ENCODE measurements around the gene DCAF6.

Gene DCAF6

GRCh38 chr1:167934426-167935215 is 1.9 kb upstream of the DCAF6 start:
- Mint-ChIP-seq H3K4me1 (ENCODE audit: low read depth) (peaks cover 48% of the 10 kb centered on the region), H3K9me3 (no peaks in the 10 kb centered on the region), H3K27me3 (no peaks in the 10 kb centered on the region), H3K4me3 (peak overlapping the region; percentile 90), H3K27ac (peak overlapping the region; percentile 100), H3K36me3 (ENCODE audit: low read depth) (peaks cover 21% of the 10 kb centered on the region)
- no peak for DNase-seq

- Mint-ChIP-seq H3K27ac (peak overlapping the region; percentile 100), H3K4me1 (ENCODE audit: low read depth) (peaks cover 40% of the 10 kb centered on the region), H3K9me3 (no peaks in the 10 kb centered on the region), H3K27me3 (no peaks in the 10 kb centered on the region), H3K4me3 (peak overlapping the region; percentile 90), H3K36me3 (ENCODE audit: low read depth) (peaks cover 21% of the 10 kb centered on the region)
- DNase-seq: peak; percentile 60
These were observed 1.0 kb upstream of the DCAF6 start for GRCh38 chr1:167935216-167936067.

- peak; percentile 68 for DNase-seq
- H3K4me3 Mint-ChIP-seq: peak within 1 kb of the TSS; percentile 90
- no peaks in the 10 kb centered on the region for H3K9me3 Mint-ChIP-seq
- peaks cover 48% of the 10 kb centered on the region for H3K4me1 Mint-ChIP-seq (ENCODE audit: low read depth)
- H3K27ac Mint-ChIP-seq: peak within 1 kb of the TSS; percentile 100
- no peaks in the 10 kb centered on the region for H3K27me3 Mint-ChIP-seq
- H3K36me3 Mint-ChIP-seq (ENCODE audit: low read depth): peaks cover 23% of the 10 kb centered on the region
These were observed 636 bp downstream of the DCAF6 start, which contains the start of gene MPC2 for GRCh38 chr1:167936930-167937708. TSS of gene MPC2 (minus strand) at chr1:167937072. CDS start at chr1:167935841, 1,231 bp downstream.

- Mint-ChIP-seq H3K4me1 (ENCODE audit: low read depth) (peaks cover 46% of the 10 kb centered on the region), H3K27ac (peak overlapping the region; percentile 100), H3K27me3 (no peaks in the 10 kb centered on the region), H3K9me3 (no peaks in the 10 kb centered on the region), H3K36me3 (ENCODE audit: low read depth) (peaks cover 26% of the 10 kb centered on the region), H3K4me3 (peak overlapping the region; percentile 90)
- DNase-seq: no peak
These were observed 1.2 kb downstream of the DCAF6 start for GRCh38 chr1:167937709-167938010.

- Mint-ChIP-seq H3K4me3 (peak overlapping the region; percentile 90), H3K27me3 (no peaks in the 10 kb centered on the region), H3K27ac (peak overlapping the region; percentile 72), H3K9me3 (no peaks in the 10 kb centered on the region), H3K36me3 (ENCODE audit: low read depth) (peaks cover 26% of the 10 kb centered on the region), H3K4me1 (ENCODE audit: low read depth) (peaks cover 43% of the 10 kb centered on the region)
- no peak for DNase-seq
These were observed 1.7 kb downstream of the DCAF6 start for GRCh38 chr1:167938080-167938636.

GRCh38 chr1:167940264-167940663 is 3.8 kb downstream of the DCAF6 start:
- Mint-ChIP-seq H3K36me3 (ENCODE audit: low read depth) (peaks cover 29% of the 10 kb centered on the region), H3K9me3 (peaks cover 3% of the 10 kb centered on the region), H3K4me1 (ENCODE audit: low read depth) (peaks cover 33% of the 10 kb centered on the region), H3K27me3 (no peaks in the 10 kb centered on the region), H3K4me3 (no peak overlapping the region), H3K27ac (no peak overlapping the region)
- DNase-seq: no peak

GRCh38 chr1:167943541-167943940 is 7.1 kb downstream of the DCAF6 start:
- Mint-ChIP-seq H3K27ac (no peak overlapping the region), H3K27me3 (no peaks in the 10 kb centered on the region), H3K4me3 (no peak overlapping the region), H3K9me3 (peaks cover 3% of the 10 kb centered on the region), H3K36me3 (ENCODE audit: low read depth) (peaks cover 14% of the 10 kb centered on the region), H3K4me1 (ENCODE audit: low read depth) (peaks cover 44% of the 10 kb centered on the region)
- DNase-seq: no peak

GRCh38 chr1:167947733-167948132 is 11.2 kb downstream of the DCAF6 start:
- Mint-ChIP-seq H3K27me3 (no peaks in the 10 kb centered on the region), H3K4me1 (ENCODE audit: low read depth) (peaks cover 42% of the 10 kb centered on the region), H3K9me3 (peaks cover 3% of the 10 kb centered on the region), H3K27ac (no peak overlapping the region), H3K4me3 (no peak overlapping the region), H3K36me3 (ENCODE audit: low read depth) (peaks cover 26% of the 10 kb centered on the region)
- DNase-seq: no peak

GRCh38 chr1:167949785-167950184 is 13.3 kb downstream of the DCAF6 start:
- H3K4me3 Mint-ChIP-seq: no peak overlapping the region
- DNase-seq: no peak
- no peaks in the 10 kb centered on the region for H3K27me3 Mint-ChIP-seq
- no peak overlapping the region for H3K27ac Mint-ChIP-seq
- peaks cover 36% of the 10 kb centered on the region for H3K4me1 Mint-ChIP-seq (ENCODE audit: low read depth)
- H3K36me3 Mint-ChIP-seq (ENCODE audit: low read depth): peaks cover 34% of the 10 kb centered on the region
- no peaks in the 10 kb centered on the region for H3K9me3 Mint-ChIP-seq

- Mint-ChIP-seq H3K27ac (no peak overlapping the region), H3K4me1 (ENCODE audit: low read depth) (peaks cover 31% of the 10 kb centered on the region), H3K4me3 (no peak overlapping the region), H3K27me3 (no peaks in the 10 kb centered on the region), H3K9me3 (no peaks in the 10 kb centered on the region), H3K36me3 (ENCODE audit: low read depth) (peaks cover 42% of the 10 kb centered on the region)
- DNase-seq: no peak
These were observed 14.1 kb downstream of the DCAF6 start for GRCh38 chr1:167950569-167950968.

GRCh38 chr1:167955915-167956314 is 19.4 kb downstream of the DCAF6 start:
- H3K27me3 Mint-ChIP-seq: no peaks in the 10 kb centered on the region
- DNase-seq: no peak
- peaks cover 52% of the 10 kb centered on the region for H3K36me3 Mint-ChIP-seq (ENCODE audit: low read depth)
- H3K9me3 Mint-ChIP-seq: no peaks in the 10 kb centered on the region
- H3K27ac Mint-ChIP-seq: no peak overlapping the region
- H3K4me3 Mint-ChIP-seq: no peak overlapping the region
- peaks cover 26% of the 10 kb centered on the region for H3K4me1 Mint-ChIP-seq (ENCODE audit: low read depth)

GRCh38 chr1:167957710-167958109 is 21.2 kb downstream of the DCAF6 start:
- Mint-ChIP-seq H3K9me3 (no peaks in the 10 kb centered on the region), H3K27ac (no peak overlapping the region), H3K4me3 (no peak overlapping the region), H3K4me1 (ENCODE audit: low read depth) (peaks cover 27% of the 10 kb centered on the region), H3K36me3 (ENCODE audit: low read depth) (peaks cover 49% of the 10 kb centered on the region), H3K27me3 (no peaks in the 10 kb centered on the region)
- no peak for DNase-seq

GRCh38 chr1:167964646-167965045 is 28.2 kb downstream of the DCAF6 start:
- DNase-seq: no peak
- peaks cover 11% of the 10 kb centered on the region for H3K4me1 Mint-ChIP-seq (ENCODE audit: low read depth)

GRCh38 chr1:167966050-167966449 is 29.6 kb downstream of the DCAF6 start:
- H3K27ac Mint-ChIP-seq: no peak overlapping the region
- no peak overlapping the region for H3K4me3 Mint-ChIP-seq
- no peak for DNase-seq
- no peaks in the 10 kb centered on the region for H3K27me3 Mint-ChIP-seq
- no peaks in the 10 kb centered on the region for H3K9me3 Mint-ChIP-seq
- peaks cover 8% of the 10 kb centered on the region for H3K4me1 Mint-ChIP-seq (ENCODE audit: low read depth)
- peaks cover 38% of the 10 kb centered on the region for H3K36me3 Mint-ChIP-seq (ENCODE audit: low read depth)

More at GRCh38 chr1:167964646-167965045, 28.2 kb downstream of the DCAF6 start:
- Mint-ChIP-seq H3K9me3 (no peaks in the 10 kb centered on the region), H3K36me3 (ENCODE audit: low read depth) (peaks cover 46% of the 10 kb centered on the region), H3K27me3 (no peaks in the 10 kb centered on the region), H3K4me3 (no peak overlapping the region), H3K27ac (no peak overlapping the region)
